Measurements from ENCODE around the gene CACNG6.

CACNG6 gene

DNA sequence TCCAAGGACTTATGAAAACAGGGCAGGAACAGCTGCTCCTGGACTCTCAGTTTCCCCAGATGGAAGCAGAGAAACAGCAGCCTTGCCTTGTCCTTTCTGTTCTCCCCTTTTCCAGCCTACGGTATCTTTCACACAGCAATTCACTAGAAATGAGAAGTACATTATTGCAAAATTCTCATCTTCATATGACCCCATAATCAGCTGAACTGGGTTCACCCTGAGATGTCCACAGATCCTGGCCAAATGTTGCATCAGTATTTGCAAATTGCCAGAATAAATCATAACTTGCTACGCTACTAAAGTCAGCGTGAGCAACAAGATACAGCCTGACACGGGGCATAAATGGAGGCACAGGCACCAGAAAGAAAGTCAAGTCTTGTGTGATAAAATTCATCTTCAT is 56.2 kb downstream of the CACNG6 start:
- Mint-ChIP-seq H3K36me3 (ENCODE audit: low read depth) (no peaks in the 10 kb centered on the region), H3K9me3 (peaks cover 7% of the 10 kb centered on the region), H3K4me3 (no peak overlapping the region), H3K27ac (no peak overlapping the region), H3K4me1 (no peaks in the 10 kb centered on the region), H3K27me3 (ENCODE audit: low read depth, poor library complexity) (peaks cover 28% of the 10 kb centered on the region)
- no peak for DNase-seq
- TF ChIP-seq CTCF (IDR thresholded peaks at IDR 0.05), result no peak
